GM18867 (cell line): ENCODE data around the gene ASB7.
"Not testable (repeated sequence)": the region's sequence is repeated elsewhere in the genome, so short reads cannot be mapped to it uniquely, and the experiment has no call there.

Experiments
- ATAC-seq: cut with Tn5 transposase; IDR thresholded peaks from one replicate; pipeline ENCODE4 v1.9.1; 2021; ENCODE audit warnings: mild to moderate bottlenecking, moderate library complexity; ENCODE audit not compliant: unreplicated experiment

ASB7 gene, protein sequence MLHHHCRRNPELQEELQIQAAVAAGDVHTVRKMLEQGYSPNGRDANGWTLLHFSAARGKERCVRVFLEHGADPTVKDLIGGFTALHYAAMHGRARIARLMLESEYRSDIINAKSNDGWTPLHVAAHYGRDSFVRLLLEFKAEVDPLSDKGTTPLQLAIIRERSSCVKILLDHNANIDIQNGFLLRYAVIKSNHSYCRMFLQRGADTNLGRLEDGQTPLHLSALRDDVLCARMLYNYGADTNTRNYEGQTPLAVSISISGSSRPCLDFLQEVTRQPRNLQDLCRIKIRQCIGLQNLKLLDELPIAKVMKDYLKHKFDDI

DNA sequence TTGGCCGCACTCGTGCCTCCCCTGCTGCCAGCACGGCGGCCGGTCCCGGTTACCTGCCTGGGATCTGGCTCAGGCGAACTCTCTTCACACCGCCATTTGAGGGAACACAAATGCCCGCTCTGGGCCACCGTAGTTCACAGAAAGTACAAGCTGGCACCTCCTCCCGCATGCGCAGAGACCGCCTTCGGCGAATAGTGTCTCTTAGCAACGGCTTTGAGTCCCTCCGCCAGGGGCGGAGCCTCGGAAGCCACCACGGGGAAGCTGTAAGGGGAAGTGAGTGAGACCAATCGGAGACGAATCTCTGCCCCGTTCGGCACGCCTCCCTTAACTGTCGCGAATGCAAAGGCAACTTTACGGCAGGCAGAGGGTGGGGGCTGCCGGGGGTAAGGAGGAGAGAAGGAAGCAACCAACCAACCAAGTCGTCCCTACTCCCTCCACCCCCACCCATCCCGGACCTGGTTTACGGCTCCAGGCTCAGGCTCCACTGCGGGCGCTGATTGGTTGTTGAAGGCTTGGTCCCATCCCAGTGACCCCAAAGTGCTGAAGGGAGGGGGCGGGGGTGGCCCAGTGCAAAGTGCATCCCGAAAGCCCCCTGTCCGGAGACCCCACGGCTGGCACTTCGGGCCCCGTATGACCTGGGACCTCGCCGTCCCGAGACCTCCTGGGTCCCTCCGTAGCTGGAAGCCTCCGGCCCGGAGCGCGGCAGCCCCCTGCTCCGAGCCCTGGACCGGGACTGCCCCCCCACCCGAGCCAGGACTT lies at the start of gene ASB7, which contains the start of gene LINS1:
TSS of gene ASB7 (plus strand) at position 526 of the 759 bp plus-strand sequence. CDS start 9,628 bp downstream, outside the sequence.
TSS of gene LINS1 (minus strand) at position 121 of the 759 bp plus-strand sequence. CDS start 21,342 bp downstream, outside the sequence.
- ATAC-seq = peak; percentile 84

DNA sequence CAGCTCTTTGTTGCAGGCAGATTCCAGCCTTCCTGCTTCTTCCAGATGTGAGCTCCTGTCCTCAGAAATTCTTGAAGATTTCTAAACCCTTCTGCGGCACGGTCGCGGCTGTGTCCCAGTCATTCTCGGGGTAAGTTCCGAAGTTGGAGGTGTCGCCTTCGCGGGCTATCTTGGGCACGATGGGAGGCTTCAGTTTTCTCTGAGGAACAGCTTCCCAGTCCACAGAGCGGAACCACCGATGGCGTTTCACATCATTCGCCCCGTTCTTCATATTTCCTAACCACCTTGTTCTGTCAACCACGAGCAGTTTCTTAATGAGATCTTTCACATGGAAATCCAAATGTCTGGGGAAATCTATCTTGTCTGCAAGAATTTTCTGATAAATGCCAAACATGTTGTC lies 48.9 kb upstream of the ASB7 start:
- no peak for ATAC-seq

DNA sequence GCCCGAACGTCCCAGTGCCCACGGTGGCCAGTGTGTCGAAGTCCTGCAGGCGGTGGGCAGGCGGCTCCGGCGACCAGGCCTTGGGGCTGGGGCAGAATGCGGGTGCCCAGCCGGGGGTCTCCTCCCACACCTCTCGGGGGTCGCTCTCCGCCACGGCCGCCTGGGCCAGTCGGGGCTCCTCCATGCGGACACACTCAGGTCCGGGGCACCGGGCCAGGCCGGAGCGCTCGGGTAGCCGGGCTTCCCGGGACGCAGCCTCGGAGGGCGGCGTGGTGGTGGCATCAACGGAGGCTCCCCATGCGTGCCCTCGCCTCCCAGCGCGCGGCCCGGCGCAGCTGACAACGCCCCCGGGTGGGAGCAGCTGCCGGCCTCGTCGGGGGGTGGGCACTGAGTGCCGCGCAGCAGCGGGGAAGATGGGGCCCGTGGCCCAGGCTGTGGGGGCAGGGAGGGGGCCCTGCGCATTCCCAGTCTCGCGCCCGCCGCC lies 43.6 kb upstream of the ASB7 start:
- no peak for ATAC-seq

DNA sequence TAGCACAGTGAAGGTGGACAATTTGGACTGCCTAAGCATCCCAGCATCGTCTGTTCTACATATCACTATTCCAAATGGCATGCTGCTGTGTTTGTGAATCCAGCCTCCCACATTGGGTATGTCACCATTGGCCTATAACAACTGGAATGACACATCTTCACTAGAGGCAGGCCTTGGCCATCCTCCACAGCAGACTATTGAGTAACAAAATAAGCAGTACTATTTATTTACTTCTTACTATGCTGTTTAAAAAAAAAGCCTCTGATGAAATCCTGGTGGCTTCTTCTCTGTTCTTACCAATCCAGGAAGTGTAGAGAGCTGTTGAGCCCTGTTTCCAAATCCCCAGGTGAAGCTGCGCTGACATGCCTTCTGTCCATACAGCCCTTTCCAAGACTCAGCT lies 43.1 kb upstream of the ASB7 start:
- ATAC-seq = no peak

DNA sequence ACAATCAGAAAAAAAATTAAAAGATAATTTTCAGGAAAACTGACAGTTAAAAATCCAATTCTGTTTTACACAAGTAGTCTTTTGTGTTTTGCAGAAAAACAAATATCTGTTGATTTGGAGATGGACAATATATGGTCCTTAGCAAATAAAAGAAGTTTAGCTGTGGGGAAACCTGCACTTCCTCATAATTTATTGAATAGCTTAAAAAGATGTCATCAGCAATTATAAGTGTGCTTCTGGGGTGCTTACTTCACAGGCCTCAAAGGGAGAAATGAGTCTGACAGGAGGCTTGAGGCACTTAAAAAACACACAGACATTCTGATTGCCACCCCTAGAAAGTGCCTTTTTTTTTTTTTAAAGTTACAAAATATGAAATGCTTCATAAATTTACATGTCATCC lies 42.1 kb upstream of the ASB7 start:
- no peak for ATAC-seq

DNA sequence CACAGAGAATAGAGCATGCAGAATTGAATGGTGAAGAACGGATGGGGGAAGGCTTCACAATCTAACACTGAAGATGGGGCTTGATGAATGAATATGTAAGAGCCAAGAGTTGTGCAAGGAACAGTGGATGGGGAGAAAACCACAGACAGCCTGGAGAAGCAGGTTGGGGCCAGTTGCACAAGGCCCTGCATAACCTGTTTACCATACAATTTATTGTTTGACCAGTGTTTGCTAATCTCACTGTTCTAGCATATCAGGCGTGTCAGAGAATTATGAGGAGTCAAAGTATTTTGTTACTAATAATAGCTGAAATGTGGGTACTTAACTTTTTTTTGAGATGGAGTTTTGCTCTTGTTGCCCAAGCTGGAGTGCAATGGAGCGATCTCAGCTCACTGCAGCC lies 36.8 kb upstream of the ASB7 start:
- ATAC-seq = no peak

DNA sequence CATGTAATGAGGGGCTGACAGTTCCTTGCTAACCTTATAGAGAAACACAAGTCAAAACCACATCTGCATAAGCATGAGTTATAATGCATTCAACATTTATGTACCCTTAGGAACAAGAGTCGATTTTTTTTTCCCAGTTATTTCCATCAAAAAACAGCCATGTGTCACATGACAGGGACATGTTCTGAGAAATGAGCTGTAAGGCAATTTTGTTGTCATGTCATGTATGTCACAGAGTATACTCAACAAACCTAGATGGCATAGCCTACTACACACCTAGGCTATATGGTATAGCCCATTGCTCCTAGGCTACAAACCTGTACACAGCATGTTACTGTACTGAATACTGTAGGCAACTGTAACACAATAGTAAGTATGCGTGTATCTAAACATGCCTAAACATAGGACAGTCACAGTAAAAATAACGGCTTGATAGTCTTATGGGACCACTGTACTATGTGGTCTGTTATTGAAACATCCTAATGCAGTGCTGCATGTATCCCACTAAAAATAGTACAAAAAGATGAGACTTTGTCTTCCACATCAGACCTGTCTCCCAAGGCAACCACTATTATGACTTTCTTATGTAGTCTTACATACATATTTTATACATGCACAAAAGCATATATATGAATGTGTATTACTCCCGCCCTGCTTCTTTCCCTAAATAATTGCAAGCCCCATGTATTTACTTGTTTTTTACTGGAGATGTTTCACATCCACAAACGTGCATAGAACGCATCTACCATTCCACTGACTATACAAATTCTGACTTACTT lies 35.4 kb upstream of the ASB7 start:
- ATAC-seq = no peak

DNA sequence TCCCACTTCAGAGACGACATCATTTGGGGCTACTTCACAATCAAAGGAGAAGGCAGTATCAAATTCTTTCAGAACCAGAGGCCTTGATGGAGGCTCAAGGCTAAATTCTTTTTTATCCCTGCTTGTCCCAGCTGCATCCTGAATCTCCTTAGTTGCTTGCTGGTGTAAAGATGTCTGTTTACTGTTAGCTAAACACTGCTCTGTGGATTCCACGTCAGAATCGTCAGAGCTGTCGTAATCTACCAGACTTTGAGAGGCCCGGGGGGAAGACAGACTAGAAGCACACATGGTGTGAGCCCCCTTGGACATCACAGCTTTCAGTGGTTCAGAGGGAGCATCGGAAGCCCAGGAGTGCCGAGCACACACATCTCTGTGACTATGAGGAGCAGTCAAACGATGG lies 33.0 kb upstream of the ASB7 start:
- no peak for ATAC-seq

DNA sequence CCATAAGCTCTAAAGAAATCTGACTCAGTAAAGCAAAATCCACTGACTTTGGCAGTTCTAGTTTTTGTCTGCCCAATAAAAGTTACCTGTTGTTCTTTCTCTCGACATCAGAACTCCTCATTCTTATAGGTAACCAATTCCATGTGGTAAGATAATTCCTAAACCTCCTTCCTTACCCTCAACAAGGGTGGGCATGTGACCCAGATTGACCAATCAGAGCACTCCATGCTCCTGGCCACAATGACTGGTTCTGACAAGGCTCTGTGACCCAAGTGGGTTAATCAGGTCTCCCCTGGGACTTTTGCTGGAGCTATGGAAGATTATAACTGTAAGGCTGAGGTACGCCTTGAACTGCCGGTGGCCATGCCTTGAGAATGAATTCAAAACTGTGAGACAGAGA lies 32.1 kb upstream of the ASB7 start:
- no peak for ATAC-seq

DNA sequence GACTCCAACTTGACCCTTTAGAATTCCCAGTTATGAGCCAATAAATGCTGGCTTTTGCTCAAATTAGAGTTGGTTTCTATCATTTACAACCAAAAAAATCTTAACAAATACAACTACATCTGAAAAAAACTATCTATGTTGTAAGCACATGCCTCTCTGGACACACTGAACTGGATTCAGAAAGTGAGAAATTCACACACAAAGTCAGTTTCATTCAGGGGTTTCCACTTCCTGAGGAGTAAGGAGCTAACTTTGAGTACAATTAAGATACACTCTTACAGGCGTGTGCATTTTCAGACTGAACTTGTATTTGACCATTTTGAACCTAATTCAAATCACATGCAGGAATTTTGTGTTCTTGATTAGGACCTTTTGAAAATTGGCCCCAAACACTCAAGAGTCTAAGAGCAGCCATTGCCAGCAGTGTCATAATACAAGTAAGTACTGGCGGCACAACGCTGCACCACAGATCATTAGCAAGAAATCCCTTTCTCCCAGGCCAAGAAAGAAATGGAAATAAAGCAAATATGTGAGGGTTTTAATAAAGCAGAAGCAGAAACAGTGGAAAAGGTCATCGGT lies 31.6 kb upstream of the ASB7 start:
- peak; percentile 69 for ATAC-seq

DNA sequence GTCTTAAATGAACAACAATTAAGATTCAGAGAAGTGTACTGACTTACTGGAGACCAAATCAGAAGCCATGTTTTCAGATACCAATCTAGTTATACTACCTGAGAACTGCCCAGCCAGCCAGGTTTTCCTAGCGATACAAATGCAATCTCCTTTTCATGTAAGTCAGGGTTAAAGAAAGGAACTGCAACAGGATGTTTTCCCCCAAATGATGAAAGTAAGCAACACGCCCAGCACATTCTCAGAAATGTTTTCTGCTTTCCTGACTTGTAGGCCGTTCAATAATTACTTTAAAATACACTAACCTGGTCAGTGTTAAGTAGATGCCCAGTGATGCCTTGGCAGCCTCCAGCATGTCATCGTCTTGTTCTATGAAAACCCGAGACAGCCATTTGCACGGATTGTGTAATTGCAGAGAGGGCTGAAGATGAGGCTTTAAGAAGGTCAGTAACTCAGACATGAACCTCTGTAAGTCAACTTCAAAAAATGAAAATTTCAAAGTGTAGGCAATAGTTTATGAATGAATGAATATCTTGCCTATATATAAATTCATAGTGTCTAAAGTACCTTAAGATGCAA lies 30.7 kb upstream of the ASB7 start:
- ATAC-seq = no peak

DNA sequence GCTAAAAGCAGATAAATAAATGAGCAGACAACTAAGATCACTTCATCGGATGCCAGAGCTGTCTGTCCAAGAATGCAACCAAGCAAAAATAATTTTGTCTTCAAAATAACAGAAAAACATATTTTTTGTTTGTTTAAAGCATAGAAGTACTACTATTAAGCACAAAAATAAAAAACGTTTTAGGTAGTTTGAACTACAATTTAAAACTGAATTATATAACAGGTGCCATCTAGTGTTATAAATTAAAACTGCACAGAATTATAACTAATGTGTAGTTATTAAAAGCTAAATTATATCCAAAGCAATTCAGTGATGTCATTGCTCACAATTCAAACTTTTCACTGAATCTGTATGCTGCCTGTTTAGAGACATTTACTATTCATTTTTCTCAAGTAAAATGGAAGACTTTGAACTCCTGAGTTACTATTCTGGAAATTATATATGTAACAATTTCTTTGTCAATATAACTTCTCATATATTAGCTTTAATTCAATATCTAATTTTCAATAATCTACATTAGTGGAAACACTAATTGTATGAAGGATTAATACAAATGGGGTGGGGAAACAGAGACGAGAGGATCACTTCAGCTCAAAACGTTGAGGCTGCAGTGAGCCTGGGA lies 29.9 kb upstream of the ASB7 start:
- no peak for ATAC-seq

DNA sequence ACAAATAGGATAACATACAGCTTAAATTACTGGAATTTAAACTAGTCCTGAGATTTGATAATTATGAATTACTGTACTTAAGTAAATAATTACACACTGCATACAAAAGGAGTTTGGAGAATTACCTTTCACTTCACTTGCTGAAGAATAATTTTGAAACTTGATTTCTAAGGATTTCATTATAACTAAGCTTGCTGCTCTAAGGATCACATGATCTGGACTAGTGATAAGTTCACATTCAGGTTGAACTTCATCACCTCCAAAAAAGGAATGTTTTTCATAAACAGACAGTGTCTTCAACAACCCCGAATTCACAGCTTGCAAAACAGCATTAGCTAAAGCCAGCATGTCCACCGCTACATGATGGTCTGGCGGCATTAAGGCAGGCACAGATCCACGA lies 28.9 kb upstream of the ASB7 start:
- no peak for ATAC-seq

DNA sequence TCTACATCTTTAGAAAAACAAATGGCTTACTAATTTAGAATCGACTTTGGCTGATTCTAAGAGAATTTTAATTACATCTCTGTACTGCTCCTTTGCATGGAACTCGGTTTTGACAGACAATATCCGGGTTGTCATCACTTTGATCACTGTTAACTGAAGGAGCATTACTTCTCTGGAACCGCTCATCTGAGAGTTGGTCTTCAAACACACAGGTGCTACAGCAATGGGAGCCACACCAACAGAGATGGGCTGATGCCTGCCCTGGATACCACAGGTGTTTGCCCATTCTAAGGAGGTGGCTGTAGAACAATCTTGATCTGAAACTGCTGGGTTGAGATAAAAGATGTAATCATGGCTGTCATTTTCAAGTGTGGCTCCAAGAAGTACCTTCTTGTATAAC lies 22.0 kb upstream of the ASB7 start:
- ATAC-seq = no peak

DNA sequence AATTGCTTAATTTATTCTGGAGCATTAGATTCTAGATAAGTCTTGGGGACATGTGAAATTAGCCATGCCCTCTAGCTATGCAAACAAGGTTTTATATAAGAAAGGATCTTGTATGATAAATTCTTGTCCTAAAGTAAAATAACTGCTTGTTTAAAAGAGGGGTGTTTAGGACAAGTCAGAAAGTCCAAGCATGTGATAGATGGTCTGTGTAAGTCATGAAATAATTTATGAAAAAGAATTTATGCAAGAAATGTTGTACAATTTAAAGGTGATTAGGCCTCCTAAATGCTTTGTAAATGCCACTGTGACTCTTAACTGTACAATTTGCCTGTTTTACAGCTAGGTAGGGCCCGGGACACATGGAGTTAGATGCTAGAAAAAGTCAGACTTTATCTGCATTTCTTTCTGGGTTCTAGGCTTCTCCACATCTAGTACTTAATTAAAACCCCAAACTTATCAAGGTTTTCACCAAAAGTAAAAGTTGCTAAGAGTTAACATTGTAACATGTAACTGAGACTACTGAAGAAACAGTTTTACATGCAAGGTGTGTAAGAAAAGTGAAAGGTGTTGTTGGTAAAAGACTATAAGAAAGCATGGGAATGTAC lies 13.6 kb upstream of the ASB7 start:
- no peak for ATAC-seq

DNA sequence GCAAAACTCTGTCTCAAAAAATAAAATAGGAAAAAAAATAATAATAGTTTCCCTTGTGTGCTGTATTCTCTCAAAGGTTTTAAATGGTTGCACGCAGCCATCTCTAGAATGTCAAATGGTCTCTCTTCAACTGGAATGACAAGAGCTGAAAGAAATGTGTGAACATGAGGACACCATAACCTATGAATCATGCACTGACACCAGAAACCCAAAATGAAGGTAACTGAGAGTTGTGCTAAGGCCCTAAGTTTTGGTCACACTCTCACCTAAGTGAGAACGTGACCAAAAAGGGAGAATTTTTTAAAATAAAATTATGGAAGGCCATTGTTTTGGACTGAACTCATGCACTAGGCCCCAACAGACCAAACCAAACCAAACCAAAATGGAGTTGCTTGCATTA lies 11.2 kb upstream of the ASB7 start:
- not testable (repeated sequence) for ATAC-seq

DNA sequence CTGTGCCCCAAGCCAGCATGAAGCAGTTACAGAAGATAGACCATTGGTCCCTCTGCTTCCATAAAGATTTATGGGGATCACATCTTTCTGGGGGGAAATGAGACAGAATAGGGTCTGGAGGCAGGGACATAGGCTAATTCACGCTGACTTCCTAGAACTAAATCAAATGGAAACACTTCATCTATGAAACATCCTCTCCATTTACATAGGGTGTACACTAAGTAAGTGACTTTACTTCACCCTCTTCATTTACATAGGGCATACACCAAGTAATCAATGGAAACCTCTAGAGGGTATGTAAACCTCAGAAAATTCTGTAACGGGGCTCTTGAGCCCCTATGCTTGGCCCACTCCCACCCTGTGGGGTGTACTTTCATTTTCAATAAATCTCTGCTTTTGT lies 10.6 kb upstream of the ASB7 start:
- no peak for ATAC-seq

DNA sequence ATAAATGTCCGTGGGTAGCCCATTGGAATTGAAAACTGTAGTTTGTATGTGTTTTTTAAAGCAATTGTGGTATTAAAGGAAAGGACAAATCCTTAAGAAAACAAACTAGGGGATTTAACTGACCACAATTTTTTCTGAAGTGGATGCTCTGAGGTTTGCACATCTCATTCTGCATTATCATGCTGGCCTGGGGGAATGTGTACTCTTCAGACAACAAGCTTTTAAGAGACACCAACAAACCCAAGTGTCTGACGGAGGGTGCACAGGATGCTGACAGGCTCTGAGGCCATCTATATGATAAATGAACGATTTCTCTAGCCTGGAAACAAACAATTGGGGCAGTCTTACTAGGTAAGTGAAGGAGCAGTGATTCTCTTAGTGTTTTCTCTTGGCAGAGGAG lies 9.5 kb upstream of the ASB7 start:
- no peak for ATAC-seq

DNA sequence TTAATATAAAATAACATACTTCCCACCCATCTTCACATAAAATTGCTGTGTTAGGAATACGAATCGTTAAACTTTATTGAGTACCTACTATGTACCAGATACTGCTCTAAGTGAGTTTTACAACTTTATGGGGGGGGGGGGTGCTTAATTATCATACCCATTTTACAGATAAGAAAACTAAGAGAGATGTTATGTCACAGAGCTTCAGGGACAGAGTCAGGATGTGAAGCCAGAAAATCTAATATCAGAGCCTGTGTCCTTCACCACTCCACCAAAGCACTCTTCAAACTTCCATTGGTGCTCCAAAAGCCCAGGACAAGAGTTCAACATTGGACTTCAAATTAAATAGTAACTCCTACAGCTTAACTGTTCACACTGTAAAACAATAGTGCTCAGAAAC lies 9.0 kb upstream of the ASB7 start:
- no peak for ATAC-seq

DNA sequence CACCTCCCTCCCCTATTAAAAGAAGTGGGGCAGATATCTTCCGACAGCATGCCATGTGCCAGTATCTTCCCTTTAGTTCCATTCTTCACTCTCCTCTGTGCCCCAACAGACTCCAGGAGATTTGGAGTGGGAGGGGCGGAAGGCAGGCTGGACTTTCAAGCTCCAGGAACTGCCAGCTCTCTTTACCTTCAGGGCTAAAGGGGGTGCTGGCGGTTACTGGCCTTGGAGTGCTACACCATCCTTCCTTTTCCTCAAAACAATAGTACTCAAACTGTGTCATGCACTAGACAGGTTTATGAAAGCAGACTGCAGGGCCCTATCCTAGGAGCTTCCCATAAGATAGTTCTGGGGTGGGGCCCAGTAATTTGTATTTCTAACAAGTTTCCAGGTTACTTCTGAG lies 6.4 kb upstream of the ASB7 start:
- ATAC-seq = no peak
